HepG2 (cell line): Measurements from ENCODE around the gene ABCB8. TPM values are rescaled to one million over a fixed set of nuclear protein-coding genes. Genes with fewer than 3 reads are reported as not detected.

Experiments
- ERF ChIP-seq: IDR thresholded peaks from 2 replicates; pipeline ENCODE4 v1.6.1; 2018; ENCODE audit warnings: missing biosample characterization, missing genetic modification reagents
- FOXJ3 ChIP-seq: sonication (generic); formaldehyde crosslinking; IDR thresholded peaks from 2 replicates; pipeline ENCODE4 v1.4.0; 2020; ENCODE audit warnings: missing genetic modification reagents, mild to moderate bottlenecking, borderline replicate concordance
- HDAC1 ChIP-seq: sonication (generic); formaldehyde crosslinking; IDR thresholded peaks from 2 replicates; pipeline ENCODE4 v1.5.1; 2020; ENCODE audit warnings: mild to moderate bottlenecking, missing genetic modification reagents
- KDM6A ChIP-seq: IDR thresholded peaks from 2 replicates; pipeline ENCODE4 v1.6.1; 2016; ENCODE audit warnings: low read depth
- ZFY ChIP-seq: sonication (generic); formaldehyde crosslinking; IDR thresholded peaks from 2 replicates; pipeline ENCODE4 v1.4.0; 2020; ENCODE audit warnings: missing genetic modification reagents
- ZNF230 ChIP-seq: sonication (generic); formaldehyde crosslinking; IDR thresholded peaks from 2 replicates; pipeline ENCODE4 v1.4.0; 2020; ENCODE audit warnings: mild to moderate bottlenecking, missing genetic modification reagents
- ZNF34 ChIP-seq: sonication (generic); formaldehyde crosslinking; IDR thresholded peaks from 2 replicates; pipeline ENCODE4 v1.4.0; 2020; ENCODE audit warnings: mild to moderate bottlenecking, missing genetic modification reagents, borderline replicate concordance
- ZNF354B ChIP-seq: sonication (generic); formaldehyde crosslinking; IDR thresholded peaks from 2 replicates; pipeline ENCODE4 v1.8.0; 2022; ENCODE audit warnings: mild to moderate bottlenecking, missing genetic modification reagents
- ZNF777 ChIP-seq: sonication (generic); formaldehyde crosslinking; IDR thresholded peaks from 2 replicates; pipeline ENCODE4 v1.4.0; 2020; ENCODE audit warnings: missing genetic modification reagents
- ZNF780A ChIP-seq: sonication (generic); formaldehyde crosslinking; IDR thresholded peaks from 2 replicates; pipeline ENCODE4 v1.8.0; 2022; ENCODE audit warnings: mild to moderate bottlenecking, missing genetic modification reagents, moderate library complexity
- ZSCAN12 ChIP-seq: sonication (generic); formaldehyde crosslinking; IDR thresholded peaks from 2 replicates; pipeline ENCODE4 v1.9.0; 2021; ENCODE audit warnings: mild to moderate bottlenecking, missing genetic modification reagents
- polyA plus RNA-seq, 8 experiments: library from polyadenylated mRNA; depleted of rRNA in 3 of 8; stranded (reverse) in 7 of 8; unstranded in 1 of 8; fragments of >200 nt; fragmentation: Illumina TruSeq in 4 of 8; extraction: Trizol in 4 of 8; gene quantifications; 2 replicates each; pipeline versions ENCODE4 v1.2.1 to v1.2.3, GENCODE V29; 2011 to 2016; ENCODE audit warnings: low read depth in 4 of 8, missing spikeins in 1 of 8, mixed read lengths in 1 of 8; ENCODE audit not compliant: insufficient read depth in 1 of 8
- total RNA-seq, 5 experiments: library from RNA; depleted of rRNA; stranded (reverse); fragments of >200 nt; fragmentation: Illumina TruSeq; extraction: Trizol; gene quantifications; 2 replicates each; pipeline ENCODE4 v1.2.3, GENCODE V29; 2016; ENCODE audit warnings: low read depth in 1 of 5
- TF ChIP-seq, protein P1 (sequence below): sonication (generic); formaldehyde crosslinking; IDR thresholded peaks from 2 replicates; pipeline ENCODE4 v1.4.0; 2020; ENCODE audit warnings: missing genetic modification reagents, borderline replicate concordance
- TF ChIP-seq, protein P2 (sequence below): sonication (generic); formaldehyde crosslinking; IDR thresholded peaks from 2 replicates; pipeline ENCODE4 v1.5.1; 2020; ENCODE audit warnings: missing genetic modification reagents, mild to moderate bottlenecking, borderline replicate concordance
- TF ChIP-seq, protein P3 (sequence below): sonication (generic); formaldehyde crosslinking; IDR thresholded peaks from 2 replicates; pipeline ENCODE4 v1.5.0; 2020; ENCODE audit warnings: missing genetic modification reagents
- TF ChIP-seq, protein P4 (sequence below): sonication (generic); formaldehyde crosslinking; IDR thresholded peaks from 2 replicates; pipeline ENCODE4 v1.5.0; 2020; ENCODE audit warnings: missing genetic modification reagents
- TF ChIP-seq, protein P5 (sequence below), 2 experiments: IDR thresholded peaks; 2 replicates each; pipeline ENCODE4 v1.6.1; 2011 to 2012; ENCODE audit warnings: low read length in 2 of 2, borderline replicate concordance in 1 of 2, low read depth in 1 of 2, mild to moderate bottlenecking in 1 of 2, moderate library complexity in 1 of 2

The ABCB8 gene
- total and polyA plus RNA-seq, 2 of the 13 experiments (the other 11 are each of a cell fraction or from before 2014, with no cell fraction given) = 6.6 to 16.7 TPM

DNA sequence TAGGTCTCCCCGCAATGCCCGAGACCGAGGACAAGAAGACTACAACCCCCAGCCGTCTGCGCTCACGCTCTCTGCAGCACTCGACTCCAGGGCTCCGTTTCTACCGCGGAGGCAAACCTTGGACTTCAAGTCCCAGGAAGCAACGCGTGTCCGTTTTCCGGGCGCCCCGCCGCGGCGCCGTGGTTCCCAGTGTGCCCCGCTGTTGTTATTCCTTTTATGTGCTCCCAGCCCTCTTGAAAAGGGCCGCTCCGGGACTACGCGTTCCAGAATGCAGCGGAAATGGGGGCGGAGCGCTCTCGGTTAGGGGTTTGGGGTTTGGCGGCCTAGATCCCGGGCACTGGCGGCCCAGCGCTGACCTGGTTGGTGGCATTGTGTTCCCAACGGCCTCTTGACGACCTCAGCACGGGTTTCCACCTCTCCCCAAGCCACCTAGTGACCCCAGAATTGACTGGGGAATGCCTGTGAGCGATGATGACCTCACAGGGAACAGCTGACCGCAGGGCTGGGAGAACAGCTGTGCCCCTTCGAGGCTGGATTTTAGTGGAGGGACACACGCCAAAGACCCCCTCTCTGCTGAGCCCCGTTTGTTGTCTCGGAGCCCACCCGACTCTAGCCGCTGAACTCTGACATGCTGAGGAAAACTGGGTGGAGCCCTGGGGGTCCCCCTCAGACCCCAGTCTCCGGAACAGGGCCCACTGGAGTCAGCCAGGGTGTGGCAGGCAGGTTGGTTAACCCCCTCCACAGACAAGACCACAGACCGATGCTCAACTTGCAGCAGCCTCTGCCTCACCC lies 29.9 kb downstream of the ABCB8 start (continued):
- TF ChIP-seq, protein P1, sequence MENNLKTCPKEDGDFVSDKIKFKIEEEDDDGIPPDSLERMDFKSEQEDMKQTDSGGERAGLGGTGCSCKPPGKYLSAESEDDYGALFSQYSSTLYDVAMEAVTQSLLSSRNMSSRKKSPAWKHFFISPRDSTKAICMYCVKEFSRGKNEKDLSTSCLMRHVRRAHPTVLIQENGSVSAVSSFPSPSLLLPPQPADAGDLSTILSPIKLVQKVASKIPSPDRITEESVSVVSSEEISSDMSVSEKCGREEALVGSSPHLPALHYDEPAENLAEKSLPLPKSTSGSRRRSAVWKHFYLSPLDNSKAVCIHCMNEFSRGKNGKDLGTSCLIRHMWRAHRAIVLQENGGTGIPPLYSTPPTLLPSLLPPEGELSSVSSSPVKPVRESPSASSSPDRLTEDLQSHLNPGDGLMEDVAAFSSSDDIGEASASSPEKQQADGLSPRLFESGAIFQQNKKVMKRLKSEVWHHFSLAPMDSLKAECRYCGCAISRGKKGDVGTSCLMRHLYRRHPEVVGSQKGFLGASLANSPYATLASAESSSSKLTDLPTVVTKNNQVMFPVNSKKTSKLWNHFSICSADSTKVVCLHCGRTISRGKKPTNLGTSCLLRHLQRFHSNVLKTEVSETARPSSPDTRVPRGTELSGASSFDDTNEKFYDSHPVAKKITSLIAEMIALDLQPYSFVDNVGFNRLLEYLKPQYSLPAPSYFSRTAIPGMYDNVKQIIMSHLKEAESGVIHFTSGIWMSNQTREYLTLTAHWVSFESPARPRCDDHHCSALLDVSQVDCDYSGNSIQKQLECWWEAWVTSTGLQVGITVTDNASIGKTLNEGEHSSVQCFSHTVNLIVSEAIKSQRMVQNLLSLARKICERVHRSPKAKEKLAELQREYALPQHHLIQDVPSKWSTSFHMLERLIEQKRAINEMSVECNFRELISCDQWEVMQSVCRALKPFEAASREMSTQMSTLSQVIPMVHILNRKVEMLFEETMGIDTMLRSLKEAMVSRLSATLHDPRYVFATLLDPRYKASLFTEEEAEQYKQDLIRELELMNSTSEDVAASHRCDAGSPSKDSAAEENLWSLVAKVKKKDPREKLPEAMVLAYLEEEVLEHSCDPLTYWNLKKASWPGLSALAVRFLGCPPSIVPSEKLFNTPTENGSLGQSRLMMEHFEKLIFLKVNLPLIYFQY (CRISPR knock-in tag) = no peak
- peak; percentile 68 for TF ChIP-seq ERF
- TF ChIP-seq ZNF777 (CRISPR knock-in tag) = peak; percentile 77
- TF ChIP-seq ZNF354B (CRISPR knock-in tag) = no peak
- TF ChIP-seq FOXJ3 (CRISPR knock-in tag) = peak; percentile 75; the same call in 1 of the 2 replicates
- 0 out of 2 replicates have a peak, but pooled peaks have one; percentile 36 for TF ChIP-seq ZNF230 (CRISPR knock-in tag)
- TF ChIP-seq, protein P2, sequence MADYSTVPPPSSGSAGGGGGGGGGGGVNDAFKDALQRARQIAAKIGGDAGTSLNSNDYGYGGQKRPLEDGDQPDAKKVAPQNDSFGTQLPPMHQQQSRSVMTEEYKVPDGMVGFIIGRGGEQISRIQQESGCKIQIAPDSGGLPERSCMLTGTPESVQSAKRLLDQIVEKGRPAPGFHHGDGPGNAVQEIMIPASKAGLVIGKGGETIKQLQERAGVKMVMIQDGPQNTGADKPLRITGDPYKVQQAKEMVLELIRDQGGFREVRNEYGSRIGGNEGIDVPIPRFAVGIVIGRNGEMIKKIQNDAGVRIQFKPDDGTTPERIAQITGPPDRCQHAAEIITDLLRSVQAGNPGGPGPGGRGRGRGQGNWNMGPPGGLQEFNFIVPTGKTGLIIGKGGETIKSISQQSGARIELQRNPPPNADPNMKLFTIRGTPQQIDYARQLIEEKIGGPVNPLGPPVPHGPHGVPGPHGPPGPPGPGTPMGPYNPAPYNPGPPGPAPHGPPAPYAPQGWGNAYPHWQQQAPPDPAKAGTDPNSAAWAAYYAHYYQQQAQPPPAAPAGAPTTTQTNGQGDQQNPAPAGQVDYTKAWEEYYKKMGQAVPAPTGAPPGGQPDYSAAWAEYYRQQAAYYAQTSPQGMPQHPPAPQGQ (CRISPR knock-in tag) = no peak
- peak; percentile 95 for TF ChIP-seq ZFY (CRISPR knock-in tag)
- TF ChIP-seq KDM6A (CRISPR knock-in tag) = no peak
- TF ChIP-seq, protein P3, sequence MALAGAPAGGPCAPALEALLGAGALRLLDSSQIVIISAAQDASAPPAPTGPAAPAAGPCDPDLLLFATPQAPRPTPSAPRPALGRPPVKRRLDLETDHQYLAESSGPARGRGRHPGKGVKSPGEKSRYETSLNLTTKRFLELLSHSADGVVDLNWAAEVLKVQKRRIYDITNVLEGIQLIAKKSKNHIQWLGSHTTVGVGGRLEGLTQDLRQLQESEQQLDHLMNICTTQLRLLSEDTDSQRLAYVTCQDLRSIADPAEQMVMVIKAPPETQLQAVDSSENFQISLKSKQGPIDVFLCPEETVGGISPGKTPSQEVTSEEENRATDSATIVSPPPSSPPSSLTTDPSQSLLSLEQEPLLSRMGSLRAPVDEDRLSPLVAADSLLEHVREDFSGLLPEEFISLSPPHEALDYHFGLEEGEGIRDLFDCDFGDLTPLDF (CRISPR knock-in tag) = peak; percentile 90
- peak; percentile 60; the same call in 1 of the 2 replicates for TF ChIP-seq HDAC1 (CRISPR knock-in tag)
- TF ChIP-seq ZSCAN12 (CRISPR knock-in tag) = no peak
- TF ChIP-seq, protein P4, sequence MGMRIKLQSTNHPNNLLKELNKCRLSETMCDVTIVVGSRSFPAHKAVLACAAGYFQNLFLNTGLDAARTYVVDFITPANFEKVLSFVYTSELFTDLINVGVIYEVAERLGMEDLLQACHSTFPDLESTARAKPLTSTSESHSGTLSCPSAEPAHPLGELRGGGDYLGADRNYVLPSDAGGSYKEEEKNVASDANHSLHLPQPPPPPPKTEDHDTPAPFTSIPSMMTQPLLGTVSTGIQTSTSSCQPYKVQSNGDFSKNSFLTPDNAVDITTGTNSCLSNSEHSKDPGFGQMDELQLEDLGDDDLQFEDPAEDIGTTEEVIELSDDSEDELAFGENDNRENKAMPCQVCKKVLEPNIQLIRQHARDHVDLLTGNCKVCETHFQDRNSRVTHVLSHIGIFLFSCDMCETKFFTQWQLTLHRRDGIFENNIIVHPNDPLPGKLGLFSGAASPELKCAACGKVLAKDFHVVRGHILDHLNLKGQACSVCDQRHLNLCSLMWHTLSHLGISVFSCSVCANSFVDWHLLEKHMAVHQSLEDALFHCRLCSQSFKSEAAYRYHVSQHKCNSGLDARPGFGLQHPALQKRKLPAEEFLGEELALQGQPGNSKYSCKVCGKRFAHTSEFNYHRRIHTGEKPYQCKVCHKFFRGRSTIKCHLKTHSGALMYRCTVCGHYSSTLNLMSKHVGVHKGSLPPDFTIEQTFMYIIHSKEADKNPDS = no peak
- no peak for TF ChIP-seq ZNF34 (CRISPR knock-in tag)
- TF ChIP-seq, protein P5, sequence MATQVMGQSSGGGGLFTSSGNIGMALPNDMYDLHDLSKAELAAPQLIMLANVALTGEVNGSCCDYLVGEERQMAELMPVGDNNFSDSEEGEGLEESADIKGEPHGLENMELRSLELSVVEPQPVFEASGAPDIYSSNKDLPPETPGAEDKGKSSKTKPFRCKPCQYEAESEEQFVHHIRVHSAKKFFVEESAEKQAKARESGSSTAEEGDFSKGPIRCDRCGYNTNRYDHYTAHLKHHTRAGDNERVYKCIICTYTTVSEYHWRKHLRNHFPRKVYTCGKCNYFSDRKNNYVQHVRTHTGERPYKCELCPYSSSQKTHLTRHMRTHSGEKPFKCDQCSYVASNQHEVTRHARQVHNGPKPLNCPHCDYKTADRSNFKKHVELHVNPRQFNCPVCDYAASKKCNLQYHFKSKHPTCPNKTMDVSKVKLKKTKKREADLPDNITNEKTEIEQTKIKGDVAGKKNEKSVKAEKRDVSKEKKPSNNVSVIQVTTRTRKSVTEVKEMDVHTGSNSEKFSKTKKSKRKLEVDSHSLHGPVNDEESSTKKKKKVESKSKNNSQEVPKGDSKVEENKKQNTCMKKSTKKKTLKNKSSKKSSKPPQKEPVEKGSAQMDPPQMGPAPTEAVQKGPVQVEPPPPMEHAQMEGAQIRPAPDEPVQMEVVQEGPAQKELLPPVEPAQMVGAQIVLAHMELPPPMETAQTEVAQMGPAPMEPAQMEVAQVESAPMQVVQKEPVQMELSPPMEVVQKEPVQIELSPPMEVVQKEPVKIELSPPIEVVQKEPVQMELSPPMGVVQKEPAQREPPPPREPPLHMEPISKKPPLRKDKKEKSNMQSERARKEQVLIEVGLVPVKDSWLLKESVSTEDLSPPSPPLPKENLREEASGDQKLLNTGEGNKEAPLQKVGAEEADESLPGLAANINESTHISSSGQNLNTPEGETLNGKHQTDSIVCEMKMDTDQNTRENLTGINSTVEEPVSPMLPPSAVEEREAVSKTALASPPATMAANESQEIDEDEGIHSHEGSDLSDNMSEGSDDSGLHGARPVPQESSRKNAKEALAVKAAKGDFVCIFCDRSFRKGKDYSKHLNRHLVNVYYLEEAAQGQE (IDR thresholded peaks at IDR 0.05; ENCODE audit: borderline replicate concordance in 1 of 2, low read depth in 1 of 2, low read length in 2 of 2) = no peak
- no peak for TF ChIP-seq ZNF780A (CRISPR knock-in tag)
